SK-N-SH treated with all-trans-retinoic acid at 6 μM for 48 hours (cell line): ENCODE measurements around the gene MPZL2.

ENCODE experiments used
- ATAC-seq: fragments of 200-7000 bp; cut with Tn5 transposase; 3 replicates; pipeline ENCODE4 v1.9.1; 2020; ENCODE audit warnings: mild to moderate bottlenecking, moderate library complexity
- ARNTL ChIP-seq: fragments of 450-650 bp; formaldehyde crosslinking; IDR thresholded peaks from 2 replicates; pipeline ENCODE4 v1.5.0; 2020; ENCODE audit warnings: low read depth, mild to moderate bottlenecking, moderate library complexity, borderline replicate concordance
- BACH2 ChIP-seq: fragments of 250-450 bp; sonication (Bioruptor Pico); IDR thresholded peaks from 2 replicates; pipeline ENCODE4 v1.9.0; 2021; ENCODE audit warnings: mild to moderate bottlenecking, borderline replicate concordance
- CSDC2 ChIP-seq: fragments of 250-450 bp; sonication (Bioruptor Pico); IDR thresholded peaks from 2 replicates; pipeline ENCODE4 v1.5.0; 2020; ENCODE audit warnings: mild to moderate bottlenecking, moderate library complexity
- ESRRG ChIP-seq: fragments of 250-450 bp; sonication (Bioruptor Pico); IDR thresholded peaks from 2 replicates; pipeline ENCODE4 v1.6.1; 2021; ENCODE audit warnings: mild to moderate bottlenecking
- GLIS3 ChIP-seq: fragments of 250-450 bp; sonication (Bioruptor Pico); IDR thresholded peaks from 2 replicates; pipeline ENCODE4 v1.5.0; 2020; ENCODE audit warnings: mild to moderate bottlenecking, moderate library complexity
- ISL1 ChIP-seq: fragments of 250-450 bp; sonication (Bioruptor Pico); IDR thresholded peaks from 2 replicates; pipeline ENCODE4 v2.1.2; 2022; ENCODE audit warnings: mild to moderate bottlenecking, moderate library complexity
- OSR1 ChIP-seq: fragments of 250-450 bp; sonication (Bioruptor Pico); IDR thresholded peaks from 2 replicates; pipeline ENCODE4 v1.8.0; 2022; ENCODE audit warnings: moderate library complexity, mild to moderate bottlenecking, inconsistent platforms
- PPARA ChIP-seq: fragments of 250-450 bp; sonication (Bioruptor Pico); IDR thresholded peaks from 2 replicates; pipeline ENCODE4 v1.5.0; 2020; ENCODE audit warnings: mild to moderate bottlenecking, borderline replicate concordance
- RARB ChIP-seq: fragments of 250-450 bp; sonication (Bioruptor Pico); IDR thresholded peaks from 2 replicates; pipeline ENCODE4 v1.8.0; 2021; ENCODE audit warnings: mild to moderate bottlenecking, moderate library complexity
- SNAI2 ChIP-seq: fragments of 250-450 bp; sonication (Bioruptor Pico); IDR thresholded peaks from 2 replicates; pipeline ENCODE4 v1.5.0; 2020; ENCODE audit warnings: mild to moderate bottlenecking, moderate library complexity
- TCF4 ChIP-seq: fragments of 250-450 bp; sonication (Bioruptor Pico); IDR thresholded peaks from 2 replicates; pipeline ENCODE4 v1.8.0; 2021; ENCODE audit warnings: mild to moderate bottlenecking, moderate library complexity, borderline replicate concordance
- TOX ChIP-seq: fragments of 250-450 bp; sonication (Bioruptor Pico); IDR thresholded peaks from 2 replicates; pipeline ENCODE4 v1.8.0; 2021; ENCODE audit warnings: mild to moderate bottlenecking, moderate library complexity, borderline replicate concordance
- ZC3H10 ChIP-seq: fragments of 250-450 bp; sonication (Bioruptor Pico); IDR thresholded peaks from 2 replicates; pipeline ENCODE4 v1.5.1; 2021; ENCODE audit warnings: mild to moderate bottlenecking, moderate library complexity
- ZFP3 ChIP-seq: fragments of 250-450 bp; sonication (Bioruptor Pico); IDR thresholded peaks from 2 replicates; pipeline ENCODE4 v1.5.0; 2020; ENCODE audit warnings: mild to moderate bottlenecking, moderate library complexity
- ZFP30 ChIP-seq: fragments of 450-650 bp; formaldehyde crosslinking; IDR thresholded peaks from 2 replicates; pipeline ENCODE4 v1.5.0; 2022; ENCODE audit warnings: mild to moderate bottlenecking, moderate library complexity
- ZNF565 ChIP-seq: fragments of 450-650 bp; formaldehyde crosslinking; conservative IDR thresholded peaks from 2 replicates; pipeline ENCODE4 v1.5.0; 2020; ENCODE audit warnings: low read depth, mild to moderate bottlenecking, moderate library complexity
- ZNF70 ChIP-seq: fragments of 450-650 bp; formaldehyde crosslinking; IDR thresholded peaks from 2 replicates; pipeline ENCODE4 v1.5.0; 2020; ENCODE audit warnings: mild to moderate bottlenecking, moderate library complexity
- ZNF8 ChIP-seq: fragments of 450-650 bp; formaldehyde crosslinking; IDR thresholded peaks from 2 replicates; pipeline ENCODE4 v1.5.0; 2020; ENCODE audit warnings: mild to moderate bottlenecking, moderate library complexity
- TF ChIP-seq, protein P1 (sequence below): fragments of 250-450 bp; sonication (Bioruptor Pico); IDR thresholded peaks from 2 replicates; pipeline ENCODE4 v1.8.0; 2020; ENCODE audit warnings: mild to moderate bottlenecking, moderate library complexity, borderline replicate concordance
- TF ChIP-seq, protein P2 (sequence below): fragments of 250-450 bp; sonication (Bioruptor Pico); IDR thresholded peaks from 2 replicates; pipeline ENCODE4 v1.5.1; 2020; ENCODE audit warnings: low read depth, mild to moderate bottlenecking, moderate library complexity
- TF ChIP-seq, protein P3 (sequence below): fragments of 250-450 bp; sonication (Bioruptor Pico); IDR thresholded peaks from 2 replicates; pipeline ENCODE4 v1.5.1; 2021; ENCODE audit warnings: mild to moderate bottlenecking, moderate library complexity
- TF ChIP-seq, protein P4 (sequence below): fragments of 250-450 bp; sonication (Bioruptor Pico); IDR thresholded peaks from 2 replicates; pipeline ENCODE4 v1.8.0; 2021; ENCODE audit warnings: low read depth, mild to moderate bottlenecking, moderate library complexity, borderline replicate concordance
- TF ChIP-seq, protein P5 (sequence below): fragments of 250-450 bp; sonication (Bioruptor Pico); IDR thresholded peaks from 2 replicates; pipeline ENCODE4 v1.5.0; 2020; ENCODE audit warnings: mild to moderate bottlenecking, moderate library complexity

MPZL2 gene

DNA sequence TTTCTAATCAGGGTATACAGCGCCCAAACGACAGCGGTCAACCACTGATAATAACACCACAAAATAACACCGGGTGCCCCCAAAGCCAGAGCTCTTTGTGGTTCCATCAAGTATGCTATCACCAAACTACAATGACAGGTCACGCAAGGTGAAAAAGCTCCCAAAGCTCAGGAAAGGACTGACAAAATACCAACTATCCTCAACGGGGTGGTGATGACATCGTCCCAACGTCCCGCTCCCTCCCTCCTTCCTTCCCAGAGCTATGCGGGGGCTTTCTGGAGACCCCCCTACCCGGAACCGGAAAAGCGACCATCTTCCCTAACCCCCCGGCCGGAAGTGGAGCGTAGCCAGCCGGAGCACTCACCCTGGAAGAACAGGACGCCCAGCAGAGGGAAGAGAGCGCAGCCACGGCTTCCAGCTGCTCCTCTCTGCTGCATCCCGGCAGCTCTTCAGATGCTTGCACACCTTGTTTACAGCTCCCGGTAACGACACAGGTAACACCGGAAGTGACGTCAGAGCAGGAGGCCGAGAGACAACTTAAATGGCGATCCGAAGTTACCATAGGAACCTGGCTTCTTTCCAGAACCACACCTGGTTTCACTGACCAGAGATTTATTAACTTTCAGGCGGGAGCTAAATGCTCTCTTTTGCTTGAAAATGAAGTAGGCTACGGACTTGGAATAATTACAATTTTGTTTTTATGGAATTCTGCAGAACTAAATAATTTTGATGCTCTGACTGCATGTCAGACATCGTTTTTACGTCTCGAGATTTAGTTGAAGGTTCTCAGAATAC is 12.0 kb downstream of the MPZL2 start, which contains the start of gene MPZL3:
MPZL3 (minus strand) TSS at position 508 of the 795 bp plus-strand sequence; CDS start at position 437, 71 bp downstream.
- peak; percentile 59 for ATAC-seq
- TF ChIP-seq, protein P1, sequence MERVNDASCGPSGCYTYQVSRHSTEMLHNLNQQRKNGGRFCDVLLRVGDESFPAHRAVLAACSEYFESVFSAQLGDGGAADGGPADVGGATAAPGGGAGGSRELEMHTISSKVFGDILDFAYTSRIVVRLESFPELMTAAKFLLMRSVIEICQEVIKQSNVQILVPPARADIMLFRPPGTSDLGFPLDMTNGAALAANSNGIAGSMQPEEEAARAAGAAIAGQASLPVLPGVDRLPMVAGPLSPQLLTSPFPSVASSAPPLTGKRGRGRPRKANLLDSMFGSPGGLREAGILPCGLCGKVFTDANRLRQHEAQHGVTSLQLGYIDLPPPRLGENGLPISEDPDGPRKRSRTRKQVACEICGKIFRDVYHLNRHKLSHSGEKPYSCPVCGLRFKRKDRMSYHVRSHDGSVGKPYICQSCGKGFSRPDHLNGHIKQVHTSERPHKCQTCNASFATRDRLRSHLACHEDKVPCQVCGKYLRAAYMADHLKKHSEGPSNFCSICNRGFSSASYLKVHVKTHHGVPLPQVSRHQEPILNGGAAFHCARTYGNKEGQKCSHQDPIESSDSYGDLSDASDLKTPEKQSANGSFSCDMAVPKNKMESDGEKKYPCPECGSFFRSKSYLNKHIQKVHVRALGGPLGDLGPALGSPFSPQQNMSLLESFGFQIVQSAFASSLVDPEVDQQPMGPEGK (CRISPR knock-in tag): peak; percentile 87; the same call in 1 of the 2 replicates
- peak; percentile 53 for TF ChIP-seq ZFP30 (CRISPR knock-in tag)
- TF ChIP-seq, protein P2, sequence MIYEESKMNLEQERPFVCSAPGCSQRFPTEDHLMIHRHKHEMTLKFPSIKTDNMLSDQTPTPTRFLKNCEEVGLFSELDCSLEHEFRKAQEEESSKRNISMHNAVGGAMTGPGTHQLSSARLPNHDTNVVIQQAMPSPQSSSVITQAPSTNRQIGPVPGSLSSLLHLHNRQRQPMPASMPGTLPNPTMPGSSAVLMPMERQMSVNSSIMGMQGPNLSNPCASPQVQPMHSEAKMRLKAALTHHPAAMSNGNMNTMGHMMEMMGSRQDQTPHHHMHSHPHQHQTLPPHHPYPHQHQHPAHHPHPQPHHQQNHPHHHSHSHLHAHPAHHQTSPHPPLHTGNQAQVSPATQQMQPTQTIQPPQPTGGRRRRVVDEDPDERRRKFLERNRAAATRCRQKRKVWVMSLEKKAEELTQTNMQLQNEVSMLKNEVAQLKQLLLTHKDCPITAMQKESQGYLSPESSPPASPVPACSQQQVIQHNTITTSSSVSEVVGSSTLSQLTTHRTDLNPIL (CRISPR knock-in tag): 0 out of 2 replicates have a peak, but pooled peaks have one; percentile 50
- TF ChIP-seq, protein P3, sequence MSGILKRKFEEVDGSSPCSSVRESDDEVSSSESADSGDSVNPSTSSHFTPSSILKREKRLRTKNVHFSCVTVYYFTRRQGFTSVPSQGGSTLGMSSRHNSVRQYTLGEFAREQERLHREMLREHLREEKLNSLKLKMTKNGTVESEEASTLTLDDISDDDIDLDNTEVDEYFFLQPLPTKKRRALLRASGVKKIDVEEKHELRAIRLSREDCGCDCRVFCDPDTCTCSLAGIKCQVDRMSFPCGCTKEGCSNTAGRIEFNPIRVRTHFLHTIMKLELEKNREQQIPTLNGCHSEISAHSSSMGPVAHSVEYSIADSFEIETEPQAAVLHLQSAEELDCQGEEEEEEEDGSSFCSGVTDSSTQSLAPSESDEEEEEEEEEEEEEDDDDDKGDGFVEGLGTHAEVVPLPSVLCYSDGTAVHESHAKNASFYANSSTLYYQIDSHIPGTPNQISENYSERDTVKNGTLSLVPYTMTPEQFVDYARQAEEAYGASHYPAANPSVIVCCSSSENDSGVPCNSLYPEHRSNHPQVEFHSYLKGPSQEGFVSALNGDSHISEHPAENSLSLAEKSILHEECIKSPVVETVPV (CRISPR knock-in tag): peak; percentile 19; the same call in 1 of the 2 replicates
- TF ChIP-seq ISL1 (CRISPR knock-in tag): peak; percentile 63
- TF ChIP-seq ESRRG (CRISPR knock-in tag): no peak
- TF ChIP-seq ZNF8 (CRISPR knock-in tag): peak; percentile 70
- TF ChIP-seq ARNTL: no peak
- peak; percentile 89 for TF ChIP-seq SNAI2 (CRISPR knock-in tag)
- no peak for TF ChIP-seq TCF4 (CRISPR knock-in tag)
- TF ChIP-seq PPARA: no peak; the same call in 1 of the 2 replicates
- TF ChIP-seq ZC3H10 (CRISPR knock-in tag): no peak
- TF ChIP-seq, protein P4, sequence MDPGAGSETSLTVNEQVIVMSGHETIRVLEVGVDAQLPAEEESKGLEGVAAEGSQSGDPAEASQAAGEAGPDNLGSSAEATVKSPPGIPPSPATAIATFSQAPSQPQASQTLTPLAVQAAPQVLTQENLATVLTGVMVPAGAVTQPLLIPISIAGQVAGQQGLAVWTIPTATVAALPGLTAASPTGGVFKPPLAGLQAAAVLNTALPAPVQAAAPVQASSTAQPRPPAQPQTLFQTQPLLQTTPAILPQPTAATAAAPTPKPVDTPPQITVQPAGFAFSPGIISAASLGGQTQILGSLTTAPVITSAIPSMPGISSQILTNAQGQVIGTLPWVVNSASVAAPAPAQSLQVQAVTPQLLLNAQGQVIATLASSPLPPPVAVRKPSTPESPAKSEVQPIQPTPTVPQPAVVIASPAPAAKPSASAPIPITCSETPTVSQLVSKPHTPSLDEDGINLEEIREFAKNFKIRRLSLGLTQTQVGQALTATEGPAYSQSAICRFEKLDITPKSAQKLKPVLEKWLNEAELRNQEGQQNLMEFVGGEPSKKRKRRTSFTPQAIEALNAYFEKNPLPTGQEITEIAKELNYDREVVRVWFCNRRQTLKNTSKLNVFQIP (CRISPR knock-in tag): no peak; the same call in 1 of the 2 replicates
- TF ChIP-seq, protein P5, sequence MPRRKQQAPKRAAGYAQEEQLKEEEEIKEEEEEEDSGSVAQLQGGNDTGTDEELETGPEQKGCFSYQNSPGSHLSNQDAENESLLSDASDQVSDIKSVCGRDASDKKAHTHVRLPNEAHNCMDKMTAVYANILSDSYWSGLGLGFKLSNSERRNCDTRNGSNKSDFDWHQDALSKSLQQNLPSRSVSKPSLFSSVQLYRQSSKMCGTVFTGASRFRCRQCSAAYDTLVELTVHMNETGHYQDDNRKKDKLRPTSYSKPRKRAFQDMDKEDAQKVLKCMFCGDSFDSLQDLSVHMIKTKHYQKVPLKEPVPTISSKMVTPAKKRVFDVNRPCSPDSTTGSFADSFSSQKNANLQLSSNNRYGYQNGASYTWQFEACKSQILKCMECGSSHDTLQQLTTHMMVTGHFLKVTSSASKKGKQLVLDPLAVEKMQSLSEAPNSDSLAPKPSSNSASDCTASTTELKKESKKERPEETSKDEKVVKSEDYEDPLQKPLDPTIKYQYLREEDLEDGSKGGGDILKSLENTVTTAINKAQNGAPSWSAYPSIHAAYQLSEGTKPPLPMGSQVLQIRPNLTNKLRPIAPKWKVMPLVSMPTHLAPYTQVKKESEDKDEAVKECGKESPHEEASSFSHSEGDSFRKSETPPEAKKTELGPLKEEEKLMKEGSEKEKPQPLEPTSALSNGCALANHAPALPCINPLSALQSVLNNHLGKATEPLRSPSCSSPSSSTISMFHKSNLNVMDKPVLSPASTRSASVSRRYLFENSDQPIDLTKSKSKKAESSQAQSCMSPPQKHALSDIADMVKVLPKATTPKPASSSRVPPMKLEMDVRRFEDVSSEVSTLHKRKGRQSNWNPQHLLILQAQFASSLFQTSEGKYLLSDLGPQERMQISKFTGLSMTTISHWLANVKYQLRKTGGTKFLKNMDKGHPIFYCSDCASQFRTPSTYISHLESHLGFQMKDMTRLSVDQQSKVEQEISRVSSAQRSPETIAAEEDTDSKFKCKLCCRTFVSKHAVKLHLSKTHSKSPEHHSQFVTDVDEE: peak; percentile 95
- peak; percentile 96 for TF ChIP-seq CSDC2 (CRISPR knock-in tag)
- peak; percentile 58 for TF ChIP-seq ZNF70 (CRISPR knock-in tag)
- no peak for TF ChIP-seq GLIS3
- peak; percentile 77; the same call in 1 of the 2 replicates for TF ChIP-seq BACH2 (CRISPR knock-in tag)
- no peak for TF ChIP-seq TOX (CRISPR knock-in tag)
- TF ChIP-seq OSR1 (CRISPR knock-in tag): peak; percentile 81; the same call in 1 of the 2 replicates
- TF ChIP-seq RARB (CRISPR knock-in tag): no peak
- peak; percentile 86 for TF ChIP-seq ZFP3 (CRISPR knock-in tag)
- peak; percentile 69; the same call in 1 of the 2 replicates for TF ChIP-seq ZNF565 (CRISPR knock-in tag)

DNA sequence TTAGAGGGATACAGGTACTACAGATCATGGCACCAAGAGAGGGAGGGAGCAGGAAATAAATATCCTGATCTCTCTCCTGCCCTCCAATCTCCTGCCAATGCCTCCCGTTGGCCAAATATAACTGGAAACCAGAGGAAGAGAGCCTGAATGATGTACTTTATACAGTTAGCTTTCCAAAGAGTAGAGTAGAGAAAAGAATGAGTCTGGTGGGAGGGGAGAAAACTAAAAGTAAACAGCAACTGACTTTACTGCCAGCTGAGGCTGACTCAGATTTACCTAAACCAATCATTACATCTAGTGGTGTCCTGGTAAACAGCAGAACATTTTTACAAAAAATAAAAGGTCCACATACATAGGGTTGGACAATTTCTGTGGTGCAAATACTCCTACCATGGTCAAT is 17.1 kb downstream of the MPZL2 start:
- ATAC-seq: no peak
- TF ChIP-seq PPARA (no peak), GLIS3 (no peak), ZNF565 (CRISPR knock-in tag) (no peak), TCF4 (CRISPR knock-in tag) (no peak), RARB (CRISPR knock-in tag) (no peak), OSR1 (CRISPR knock-in tag) (no peak), ZFP30 (CRISPR knock-in tag) (no peak), ZFP3 (CRISPR knock-in tag) (no peak), ZC3H10 (CRISPR knock-in tag) (no peak), ARNTL (no peak), CSDC2 (CRISPR knock-in tag) (no peak), ESRRG (CRISPR knock-in tag) (no peak), ZNF8 (CRISPR knock-in tag) (no peak), BACH2 (CRISPR knock-in tag) (no peak), ISL1 (CRISPR knock-in tag) (no peak)
- TF ChIP-seq, protein P1 (CRISPR knock-in tag): no peak
- TF ChIP-seq, protein P4 (CRISPR knock-in tag): no peak
